HEK293 (cell line): ENCODE results near the gene SLC16A13.

Experiments
- CTCF ChIA-PET: fragments of 350-600 bp; formaldehyde crosslinking; extraction: SDS; loops from one replicate; lab custom pipeline; 2021; ENCODE audit warnings: antibody characterized with exemption; lab: Yijun Ruan, JAX
- POLR2A ChIA-PET: fragments of 300-600 bp; formaldehyde crosslinking; extraction: SDS; loops from one replicate; lab custom pipeline; 2020; ENCODE audit warnings: antibody characterized with exemption, inconsistent platforms; lab: Yijun Ruan, JAX
- H3K27ac ChIP-seq: fragments of 200-500 bp; sonication (Bioruptor generic); 2 replicates; pipeline ENCODE4 v1.5.1; 2014; ENCODE audit warnings: low read depth, low read length, control low read depth, inconsistent platforms; ENCODE audit errors: extremely low read depth
- H3K36me3 ChIP-seq, 2 experiments: fragments of 200-500 bp in 1 of 2; sonication (Bioruptor generic) in 1 of 2; 1 replicate in 1 of 2; 2 replicates in 1 of 2; pipeline ENCODE4 v1.5.1; 2014 to 2017; ENCODE audit warnings: inconsistent platforms in 2 of 2, low read length in 2 of 2; ENCODE audit not compliant: control insufficient read depth in 2 of 2, insufficient read depth in 1 of 2
- H3K4me1 ChIP-seq: fragments of 200-500 bp; sonication (Bioruptor generic); 2 replicates; pipeline ENCODE4 v1.5.1; 2014; ENCODE audit warnings: mild to moderate bottlenecking, low read length, inconsistent platforms; ENCODE audit not compliant: control insufficient read depth, insufficient read depth
- H3K4me3 ChIP-seq: 2 replicates; pipeline ENCODE4 v1.5.1; 2011; ENCODE audit warnings: low read depth, mild to moderate bottlenecking, control low read depth, low read length, moderate library complexity
- H3K9me3 ChIP-seq: fragments of 200-500 bp; sonication (Bioruptor generic); 2 replicates; pipeline ENCODE4 v1.5.1; 2014; ENCODE audit warnings: low read depth, low read length, inconsistent platforms; ENCODE audit not compliant: control insufficient read depth, insufficient read depth
- EGR2 ChIP-seq: fragments of 450-650 bp; formaldehyde crosslinking; IDR thresholded peaks from 2 replicates; pipeline ENCODE4 v1.5.1; 2016; ENCODE audit warnings: low read depth, missing biosample characterization, missing genetic modification characterization
- GLIS1 ChIP-seq: fragments of 450-650 bp; formaldehyde crosslinking; IDR thresholded peaks from 2 replicates; pipeline ENCODE4 v1.5.1; 2016; ENCODE audit warnings: missing biosample characterization, missing genetic modification characterization
- IKZF3 ChIP-seq: fragments of 450-650 bp; IDR thresholded peaks from 2 replicates; pipeline ENCODE4 v1.5.0; 2018; ENCODE audit warnings: missing biosample characterization, mild to moderate bottlenecking, missing genetic modification characterization, moderate library complexity
- KLF1 ChIP-seq: fragments of 450-650 bp; formaldehyde crosslinking; IDR thresholded peaks from 2 replicates; pipeline ENCODE4 v1.5.1; 2016; ENCODE audit warnings: missing biosample characterization, missing genetic modification characterization
- KLF10 ChIP-seq: fragments of 450-650 bp; IDR thresholded peaks from 2 replicates; pipeline ENCODE4 v1.5.1; 2018; ENCODE audit warnings: missing biosample characterization, mild to moderate bottlenecking, missing genetic modification characterization
- MEIS1 ChIP-seq: sonication (generic); formaldehyde crosslinking; IDR thresholded peaks from 2 replicates; pipeline ENCODE4 v1.8.1; 2022; ENCODE audit warnings: missing genetic modification reagents, mild to moderate bottlenecking, borderline replicate concordance
- MYNN ChIP-seq: fragments of 450-650 bp; formaldehyde crosslinking; IDR thresholded peaks from 2 replicates; pipeline ENCODE4 v1.5.1; 2016; ENCODE audit warnings: missing biosample characterization, missing genetic modification characterization, borderline replicate concordance
- OSR2 ChIP-seq: fragments of 450-650 bp; formaldehyde crosslinking; IDR thresholded peaks from 2 replicates; pipeline ENCODE4 v1.5.1; 2016; ENCODE audit warnings: missing biosample characterization, missing genetic modification characterization
- SCRT2 ChIP-seq: fragments of 450-650 bp; formaldehyde crosslinking; IDR thresholded peaks from 2 replicates; pipeline ENCODE4 v1.5.1; 2016; ENCODE audit warnings: missing biosample characterization, missing genetic modification characterization
- TSHZ1 ChIP-seq: fragments of 450-650 bp; formaldehyde crosslinking; IDR thresholded peaks from 2 replicates; pipeline ENCODE4 v1.5.1; 2016; ENCODE audit warnings: missing biosample characterization, missing genetic modification characterization, borderline replicate concordance
- ZBTB17 ChIP-seq: fragments of 450-650 bp; formaldehyde crosslinking; IDR thresholded peaks from 2 replicates; pipeline ENCODE4 v1.5.1; 2016; ENCODE audit warnings: missing biosample characterization, missing genetic modification characterization
- ZEB2 ChIP-seq: fragments of 450-650 bp; formaldehyde crosslinking; IDR thresholded peaks from 2 replicates; pipeline ENCODE4 v1.5.1; 2016; ENCODE audit warnings: missing biosample characterization, missing genetic modification characterization
- ZFHX2 ChIP-seq: fragments of 450-650 bp; formaldehyde crosslinking; conservative IDR thresholded peaks from 2 replicates; pipeline ENCODE4 v1.5.1; 2016; ENCODE audit warnings: missing biosample characterization, missing genetic modification characterization
- ZFP69B ChIP-seq: fragments of 450-650 bp; formaldehyde crosslinking; IDR thresholded peaks from 2 replicates; pipeline ENCODE4 v1.5.1; 2016; ENCODE audit warnings: missing biosample characterization, missing genetic modification characterization
- ZNF10 ChIP-seq: fragments of 450-650 bp; formaldehyde crosslinking; IDR thresholded peaks from 2 replicates; pipeline ENCODE4 v1.5.1; 2017; ENCODE audit warnings: missing biosample characterization, missing genetic modification characterization
- ZNF138 ChIP-seq: fragments of 450-650 bp; formaldehyde crosslinking; IDR thresholded peaks from 2 replicates; pipeline ENCODE4 v1.5.1; 2016; ENCODE audit warnings: missing biosample characterization, missing genetic modification characterization, borderline replicate concordance
- ZNF184 ChIP-seq: fragments of 450-650 bp; IDR thresholded peaks from 2 replicates; pipeline ENCODE4 v1.5.1; 2018; ENCODE audit warnings: missing biosample characterization, mild to moderate bottlenecking, missing genetic modification characterization
- ZNF248 ChIP-seq: fragments of 450-650 bp; formaldehyde crosslinking; IDR thresholded peaks from 2 replicates; pipeline ENCODE4 v1.5.1; 2017; ENCODE audit warnings: missing biosample characterization, missing genetic modification characterization
- ZNF292 ChIP-seq: fragments of 450-650 bp; formaldehyde crosslinking; IDR thresholded peaks from 2 replicates; pipeline ENCODE4 v1.5.1; 2016; ENCODE audit warnings: low read depth, missing biosample characterization, missing genetic modification characterization, borderline replicate concordance
- ZNF335 ChIP-seq: fragments of 450-650 bp; formaldehyde crosslinking; conservative IDR thresholded peaks from 2 replicates; pipeline ENCODE4 v1.5.1; 2016; ENCODE audit warnings: missing biosample characterization, missing genetic modification characterization
- ZNF362 ChIP-seq: fragments of 450-650 bp; formaldehyde crosslinking; IDR thresholded peaks from 2 replicates; pipeline ENCODE4 v1.5.1; 2016; ENCODE audit warnings: missing biosample characterization, missing genetic modification characterization
- ZNF37A ChIP-seq: fragments of 450-650 bp; IDR thresholded peaks from 2 replicates; pipeline ENCODE4 v1.5.1; 2018; ENCODE audit warnings: missing biosample characterization, missing genetic modification characterization
- ZNF394 ChIP-seq: fragments of 450-650 bp; formaldehyde crosslinking; IDR thresholded peaks from 2 replicates; pipeline ENCODE4 v1.5.1; 2016; ENCODE audit warnings: missing biosample characterization, missing genetic modification characterization, mild to moderate bottlenecking, moderate library complexity, borderline replicate concordance
- ZNF398 ChIP-seq: fragments of 450-650 bp; formaldehyde crosslinking; IDR thresholded peaks from 2 replicates; pipeline ENCODE4 v1.5.1; 2017; ENCODE audit warnings: missing biosample characterization, missing genetic modification characterization
- ZNF530 ChIP-seq: fragments of 450-650 bp; formaldehyde crosslinking; IDR thresholded peaks from 2 replicates; pipeline ENCODE4 v1.5.1; 2016; ENCODE audit warnings: low read depth, missing biosample characterization, missing genetic modification characterization
- ZNF660 ChIP-seq: fragments of 450-650 bp; IDR thresholded peaks from 2 replicates; pipeline ENCODE4 v1.5.1; 2018; ENCODE audit warnings: missing biosample characterization, mild to moderate bottlenecking, missing genetic modification characterization
- ZNF664 ChIP-seq: fragments of 450-650 bp; formaldehyde crosslinking; IDR thresholded peaks from 2 replicates; pipeline ENCODE4 v1.5.1; 2016; ENCODE audit warnings: missing biosample characterization, missing genetic modification characterization
- ZNF785 ChIP-seq: fragments of 450-650 bp; formaldehyde crosslinking; IDR thresholded peaks from 2 replicates; pipeline ENCODE4 v1.5.1; 2016; ENCODE audit warnings: missing biosample characterization, missing genetic modification characterization

The SLC16A13 gene

GRCh38 chr17:7060165-7060891 lies 24.5 kb downstream of the SLC16A13 start (continued):
- 0 out of 2 replicates have a peak, but pooled peaks have one; percentile 13 for TF ChIP-seq TSHZ1 (tag by site-specific recombination)
- no peak for TF ChIP-seq ZNF248 (tag by site-specific recombination)
- 0 out of 2 replicates have a peak, but pooled peaks have one; percentile 21 for TF ChIP-seq ZBTB17
- 0 out of 2 replicates have a peak, but pooled peaks have one; percentile 13 for TF ChIP-seq EGR2 (tag by site-specific recombination)
- 0 out of 2 replicates have a peak, but pooled peaks have one; percentile 28 for TF ChIP-seq IKZF3 (tag by site-specific recombination)
- TF ChIP-seq ZNF530 (tag by site-specific recombination), result no peak
- TF ChIP-seq ZFP69B (tag by site-specific recombination), result peak; percentile 90
- TF ChIP-seq ZNF37A, result 0 out of 2 replicates have a peak, but pooled peaks have one; percentile 6
- 0 out of 2 replicates have a peak, but pooled peaks have one; percentile 45 for TF ChIP-seq ZNF10 (tag by site-specific recombination)
- TF ChIP-seq ZNF335 (tag by site-specific recombination), result peak; percentile 60
- TF ChIP-seq ZNF184, result 0 out of 2 replicates have a peak, but pooled peaks have one; percentile 54
- TF ChIP-seq KLF10 (tag by site-specific recombination), result 0 out of 2 replicates have a peak, but pooled peaks have one; percentile 33
- TF ChIP-seq MEIS1 (CRISPR knock-in tag), result no peak
- 0 out of 2 replicates have a peak, but pooled peaks have one; percentile 16 for TF ChIP-seq SCRT2 (tag by site-specific recombination)
- TF ChIP-seq ZNF362 (tag by site-specific recombination), result 0 out of 2 replicates have a peak, but pooled peaks have one; percentile 51
- TF ChIP-seq ZNF292 (tag by site-specific recombination), result no peak
- TF ChIP-seq GLIS1 (tag by site-specific recombination), result no peak
- TF ChIP-seq ZEB2 (tag by site-specific recombination), result 0 out of 2 replicates have a peak, but pooled peaks have one; percentile 34
- TF ChIP-seq ZNF394, result peak; percentile 28; the same call in 1 of the 2 replicates
- TF ChIP-seq OSR2, result peak; percentile 54
- TF ChIP-seq ZNF660 (tag by site-specific recombination), result no peak
- TF ChIP-seq ZNF785, result no peak
- peak; percentile 41 for TF ChIP-seq ZFHX2 (tag by site-specific recombination)
- TF ChIP-seq, all 188 proteins: peak for 25

- Histone ChIP-seq H3K27ac (no peak overlapping the region), H3K4me3 (no peak overlapping the region), H3K36me3 (no peaks in the 10 kb centered on the region)
- ChIA-PET CTCF (interaction anchor here (0.9 to 2.8 kb wide), 4 partner anchors 11 to 114 kb away, joined by 3 to 15 read pairs (median 8); no protein-coding TSS in a partner anchor), POLR2A (no interaction called here)
- TF ChIP-seq MYNN (tag by site-specific recombination), result no peak
- no peak for TF ChIP-seq KLF1 (tag by site-specific recombination)
- peak; percentile 59; the same call in 1 of the 2 replicates for TF ChIP-seq ZBTB17
- TF ChIP-seq ZNF398 (tag by site-specific recombination), result no peak
- TF ChIP-seq SCRT2 (tag by site-specific recombination), result no peak
- TF ChIP-seq ZNF664 (tag by site-specific recombination), result no peak
- TF ChIP-seq ZNF138, result no peak
- TF ChIP-seq, all 188 proteins: peak for 1
- Histone ChIP-seq H3K9me3 (no peaks in the 10 kb centered on the region), H3K4me1 (0 out of 2 replicates have a peak, but pooled peaks cover 5% of the 10 kb centered on the region)
These were observed 27.8 kb downstream of the SLC16A13 start for GRCh38 chr17:7063518-7064094.
